HPDE6-E6E7 (cell line): ENCODE results near the gene DIPK1B.

ENCODE experiments used
- DNase-seq: peaks from one replicate; pipeline ENCODE4 v3.0.0; 2011; ENCODE audit warnings: missing footprints; ENCODE audit errors: extremely low spot score

DIPK1B gene

GRCh38 chr9:136686794-136687711 is 25.3 kb upstream of the DIPK1B start, which contains the start of gene AGPAT2:
Gene AGPAT2, minus strand, starts transcription at chr9:136687457. Its CDS starts 100 bp downstream, at chr9:136687357.
- no peak for DNase-seq

GRCh38 chr9:136687721-136688223 is 24.6 kb upstream of the DIPK1B start:
- DNase-seq: no peak

GRCh38 chr9:136688274-136689107 is 23.9 kb upstream of the DIPK1B start:
- DNase-seq: no peak

GRCh38 chr9:136689108-136689460 is 23.3 kb upstream of the DIPK1B start:
- DNase-seq: no peak

DNA sequence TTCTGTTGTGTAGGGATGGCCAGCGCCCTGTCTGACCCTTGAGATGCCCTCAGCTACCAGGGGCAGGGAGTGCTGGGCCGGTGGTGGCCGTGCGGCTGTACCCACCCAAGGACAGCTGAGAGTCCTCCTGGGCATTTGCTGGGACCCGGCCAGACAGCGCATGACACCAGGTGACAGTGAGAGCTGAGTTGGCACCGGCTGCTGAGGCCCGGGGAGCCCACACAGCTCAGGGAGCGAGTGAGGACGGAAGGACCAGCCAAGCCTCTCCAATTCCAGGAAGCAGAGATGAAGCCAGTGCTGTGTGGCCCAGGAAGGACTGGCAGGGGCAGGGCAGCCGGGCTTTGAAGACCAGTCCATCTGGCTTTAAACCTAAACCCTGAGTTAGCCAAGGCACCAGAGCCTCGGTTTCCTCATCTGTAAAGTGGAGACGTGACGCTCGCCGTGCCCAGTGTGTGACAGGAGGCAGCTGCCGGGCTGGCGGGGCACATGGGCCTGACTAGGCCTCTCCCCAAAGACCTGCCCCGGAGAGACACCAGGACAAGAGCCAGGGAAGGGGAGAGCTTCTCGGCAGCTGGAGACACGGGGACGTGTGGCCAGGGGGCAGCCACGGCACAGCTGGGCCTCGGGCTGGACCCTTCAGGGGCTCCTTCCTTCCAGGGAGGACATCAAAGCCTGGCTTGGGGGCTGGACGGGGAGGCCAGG is 22.1 kb upstream of the DIPK1B start:
- no peak for DNase-seq

DNA sequence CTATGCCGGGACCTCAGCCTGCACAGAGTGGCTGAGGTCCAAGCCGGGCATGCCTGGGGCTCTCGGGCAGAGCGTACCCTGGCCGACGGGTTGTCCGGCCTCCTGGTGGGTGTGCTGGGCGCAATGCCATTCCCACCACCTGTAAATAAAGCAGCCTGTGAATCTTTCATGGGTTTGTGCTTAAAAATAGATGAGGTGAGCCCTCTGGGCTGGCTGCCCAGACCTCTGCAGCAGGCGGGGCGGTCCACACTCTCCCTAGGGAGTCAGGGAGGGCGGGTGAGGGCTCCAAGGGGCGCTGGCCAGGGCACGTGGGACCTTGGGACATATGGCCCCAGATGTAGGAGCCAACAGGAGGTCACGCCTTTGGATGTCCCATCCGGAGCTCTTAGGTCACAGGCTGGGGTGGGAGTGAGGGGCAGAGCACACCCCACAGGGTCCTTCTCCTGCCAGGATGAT is 21.5 kb upstream of the DIPK1B start:
- no peak for DNase-seq

DNA sequence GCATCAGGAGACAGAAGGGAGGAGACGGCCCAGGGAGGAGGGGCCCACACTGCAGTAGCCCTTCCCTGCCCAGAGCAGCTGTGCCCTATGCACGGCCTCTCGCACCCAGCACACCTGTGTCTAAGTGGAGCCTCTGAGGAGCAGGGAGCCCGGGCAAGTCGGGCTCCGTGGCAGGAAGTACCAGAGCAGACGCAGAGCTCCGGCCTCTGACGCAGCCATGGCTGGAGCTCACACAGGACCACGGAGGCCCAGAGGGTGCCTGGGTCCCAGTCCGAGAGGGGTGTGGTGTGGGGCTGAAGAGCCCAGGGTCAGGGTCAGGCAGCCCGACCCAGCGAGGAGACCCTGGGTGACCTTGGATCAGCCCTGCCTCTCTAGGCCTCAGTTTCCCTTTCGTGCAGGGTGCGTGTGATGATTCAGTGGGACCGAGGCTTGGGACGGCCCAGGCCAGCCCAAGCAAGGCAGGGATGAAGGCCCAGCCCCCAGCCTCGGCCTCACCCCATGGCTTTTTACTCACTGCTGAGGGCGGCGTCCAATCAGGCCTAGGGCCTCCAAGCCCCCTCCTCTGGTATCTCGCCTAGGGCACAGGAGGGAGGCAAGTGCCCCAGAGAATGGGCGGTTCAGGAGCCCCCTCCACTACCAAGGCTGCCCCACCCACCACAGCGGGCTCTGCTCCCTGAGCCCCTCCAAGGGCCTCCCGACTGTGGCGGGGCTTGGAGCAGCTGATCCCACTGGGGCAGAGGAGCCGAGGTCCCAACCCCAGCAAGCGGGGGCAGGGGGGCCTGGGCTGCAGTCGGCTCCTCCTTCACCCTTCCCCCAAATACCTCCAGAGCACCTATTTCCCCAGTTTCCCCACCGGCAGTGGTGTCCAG is 20.8 kb upstream of the DIPK1B start:
- DNase-seq: no peak

- no peak for DNase-seq
Measured at GRCh38 chr9:136692185-136693134, 19.9 kb upstream of the DIPK1B start.

GRCh38 chr9:136693135-136693489 is 19.3 kb upstream of the DIPK1B start:
- DNase-seq: no peak

GRCh38 chr9:136693490-136694162 is 18.7 kb upstream of the DIPK1B start:
- DNase-seq: peak; percentile 98

GRCh38 chr9:136694163-136694871 is 18.1 kb upstream of the DIPK1B start:
- peak; percentile 70 for DNase-seq

DNA sequence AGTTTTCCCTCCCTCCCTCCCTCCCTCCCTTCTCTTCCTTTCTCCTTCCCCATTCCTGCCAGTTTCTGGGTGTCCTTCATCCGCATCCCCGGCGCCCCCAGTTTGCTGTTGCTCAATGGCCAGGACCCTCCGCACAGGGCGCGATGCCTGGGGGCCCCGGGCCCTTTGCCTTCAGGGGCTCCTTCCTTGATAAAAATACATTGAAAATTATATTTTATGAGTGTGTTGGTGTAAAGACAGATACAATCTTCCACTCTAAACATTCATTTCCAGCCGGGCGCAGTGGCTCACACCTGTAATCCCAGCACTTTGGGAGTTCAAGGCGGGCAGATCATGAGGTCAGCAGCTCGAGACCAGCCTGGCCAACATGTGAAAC is 17.5 kb upstream of the DIPK1B start:
- no peak for DNase-seq

DNA sequence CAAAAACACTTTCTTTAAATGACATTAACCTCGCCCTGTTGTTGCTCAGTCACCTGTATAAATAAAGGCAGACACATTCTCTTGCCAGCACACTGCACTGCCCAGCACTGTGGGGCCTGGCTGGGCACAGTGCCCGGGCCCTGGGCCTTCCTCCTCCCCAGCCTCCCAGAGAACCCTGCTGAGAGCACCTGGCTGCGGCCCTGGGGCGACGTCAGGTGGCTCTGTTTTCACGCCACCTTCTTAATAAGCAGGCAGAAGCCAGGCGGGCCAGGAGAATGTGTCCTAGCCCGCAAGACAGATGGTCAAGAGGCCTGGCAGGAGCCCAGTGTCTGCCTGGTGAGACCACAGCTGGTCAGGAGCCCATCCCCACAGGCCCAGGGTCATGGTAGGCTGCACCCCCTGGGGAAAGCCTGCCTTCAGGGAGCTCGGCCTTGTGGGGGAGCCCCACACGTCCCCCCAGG is 16.9 kb upstream of the DIPK1B start:
- DNase-seq: no peak

GRCh38 chr9:136695955-136696354 is 16.4 kb upstream of the DIPK1B start:
- DNase-seq: no peak

DNA sequence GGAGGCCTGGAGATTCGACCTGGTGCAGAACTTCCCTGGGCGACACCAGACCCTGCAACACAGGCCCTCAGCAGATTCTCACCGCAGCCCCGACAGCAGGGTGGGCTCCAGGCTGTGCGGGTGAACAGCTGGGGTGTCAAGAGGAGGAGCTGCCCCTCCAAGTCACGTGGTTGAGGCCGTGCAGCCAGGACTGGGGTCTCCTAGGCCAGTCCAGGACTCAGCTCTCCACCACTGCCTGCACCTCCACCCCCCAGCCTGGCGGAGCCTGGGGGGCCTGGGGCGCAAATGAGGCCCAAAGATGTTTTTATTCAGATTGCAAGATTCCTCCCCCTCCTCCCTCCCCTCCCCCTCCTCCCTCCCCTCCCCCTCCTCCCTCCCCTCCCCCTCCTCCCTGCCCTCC is 15.9 kb upstream of the DIPK1B start:
- no peak for DNase-seq

- no peak for DNase-seq
Measured at GRCh38 chr9:136697146-136697820, 15.1 kb upstream of the DIPK1B start.

- no peak for DNase-seq
Measured at GRCh38 chr9:136697821-136698526, 14.4 kb upstream of the DIPK1B start.
